Measurements from ENCODE around the gene LRRC45. TPM values are rescaled to one million over a fixed set of nuclear protein-coding genes. Genes with fewer than 3 reads are reported as not detected.

The LRRC45 gene
- total and polyA plus RNA-seq, 11 donors = 2.9 to 8.6 (median 5.6) TPM

DNA sequence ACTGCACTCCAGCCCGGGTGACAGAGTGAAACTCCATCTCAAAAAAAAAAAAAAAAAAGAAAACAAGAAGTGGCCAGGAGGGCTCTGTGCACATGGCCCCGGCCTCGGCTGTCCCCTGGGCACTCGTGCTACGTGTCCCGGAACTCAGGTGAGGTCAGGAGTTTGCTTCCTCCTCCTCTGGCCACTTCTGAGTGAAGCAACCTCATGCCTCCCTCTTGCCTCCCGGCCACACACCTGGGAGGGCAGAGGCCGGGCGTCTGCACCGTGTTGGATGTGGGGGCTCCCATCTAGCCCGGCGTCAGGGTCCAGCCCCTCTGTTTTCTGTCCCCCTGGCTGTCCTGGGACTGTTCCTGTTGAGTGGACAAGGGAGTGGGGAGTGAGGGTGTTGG lies 23.5 kb upstream of the LRRC45 start:
- 90 to 93% (median 93%) methylated on average over 10 to 12 of the region's 12 CpGs for WGBS, 4 donors
- intact Hi-C loops (cut with DNase I) = no loop called here
- Histone ChIP-seq H3K4me3 (no peak overlapping the region), H3K27ac (no peak overlapping the region), H3K9me3 (no peaks in the 10 kb centered on the region), H3K36me3 (peaks cover 0 to 15% (median 6%) of the 10 kb centered on the region in 9 donors), H3K4me1 (peaks cover 0 to 21% (median 9%) of the 10 kb centered on the region in 12 donors), H3K27me3 (no peaks in the 10 kb centered on the region)
- DNase-seq (no peak), ATAC-seq (no peak)
- TF ChIP-seq, protein P1, sequence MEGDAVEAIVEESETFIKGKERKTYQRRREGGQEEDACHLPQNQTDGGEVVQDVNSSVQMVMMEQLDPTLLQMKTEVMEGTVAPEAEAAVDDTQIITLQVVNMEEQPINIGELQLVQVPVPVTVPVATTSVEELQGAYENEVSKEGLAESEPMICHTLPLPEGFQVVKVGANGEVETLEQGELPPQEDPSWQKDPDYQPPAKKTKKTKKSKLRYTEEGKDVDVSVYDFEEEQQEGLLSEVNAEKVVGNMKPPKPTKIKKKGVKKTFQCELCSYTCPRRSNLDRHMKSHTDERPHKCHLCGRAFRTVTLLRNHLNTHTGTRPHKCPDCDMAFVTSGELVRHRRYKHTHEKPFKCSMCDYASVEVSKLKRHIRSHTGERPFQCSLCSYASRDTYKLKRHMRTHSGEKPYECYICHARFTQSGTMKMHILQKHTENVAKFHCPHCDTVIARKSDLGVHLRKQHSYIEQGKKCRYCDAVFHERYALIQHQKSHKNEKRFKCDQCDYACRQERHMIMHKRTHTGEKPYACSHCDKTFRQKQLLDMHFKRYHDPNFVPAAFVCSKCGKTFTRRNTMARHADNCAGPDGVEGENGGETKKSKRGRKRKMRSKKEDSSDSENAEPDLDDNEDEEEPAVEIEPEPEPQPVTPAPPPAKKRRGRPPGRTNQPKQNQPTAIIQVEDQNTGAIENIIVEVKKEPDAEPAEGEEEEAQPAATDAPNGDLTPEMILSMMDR (IDR thresholded peaks at IDR 0.05) = no peak
- TF ChIP-seq POLR2A (IDR thresholded peaks at IDR 0.05) = no peak

DNA sequence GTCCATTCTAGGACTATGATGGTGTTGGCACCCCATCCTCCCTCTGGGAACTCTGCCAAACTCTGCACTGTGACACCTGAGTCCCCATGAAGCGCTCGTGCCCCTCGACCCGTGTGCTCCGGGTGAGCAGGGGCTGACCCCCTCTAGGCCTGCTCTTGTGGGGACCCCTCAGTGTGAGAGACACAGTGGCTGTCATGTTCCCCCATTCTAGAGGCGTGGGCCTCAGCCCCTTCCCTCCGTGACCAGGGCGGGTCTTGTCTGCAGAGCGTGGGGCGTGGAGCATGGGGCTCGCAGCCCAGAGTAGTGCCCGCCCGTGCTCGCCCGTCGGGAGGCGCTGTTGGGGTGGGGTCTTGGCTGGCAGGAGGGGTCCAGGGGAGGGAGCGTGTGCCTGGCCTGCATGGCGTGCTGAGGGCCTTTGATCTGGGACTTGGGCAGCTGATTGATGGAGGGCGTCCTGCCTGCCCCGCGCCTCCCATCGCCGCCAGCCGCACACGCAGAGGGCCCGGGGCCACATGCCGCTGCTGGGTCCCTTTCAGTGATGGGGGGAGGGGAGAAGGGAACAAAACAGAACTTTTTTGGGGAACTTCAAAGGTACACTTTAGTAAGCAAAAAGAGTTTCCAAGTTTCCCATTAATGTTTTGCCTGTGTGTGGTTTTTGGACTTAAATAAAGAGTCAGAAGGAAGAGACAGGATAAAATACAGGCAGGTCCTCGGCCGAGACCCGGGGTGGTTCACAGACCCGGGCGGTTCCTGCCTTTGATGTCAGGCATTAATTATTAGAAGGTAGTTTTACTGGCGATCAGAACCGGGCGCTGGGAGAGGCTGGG lies 22.9 kb upstream of the LRRC45 start:
- 87 to 91% (median 90%) methylated on average over 29 to 36 of the region's 36 CpGs for WGBS, 4 donors
- Histone ChIP-seq H3K9me3 (no peaks in the 10 kb centered on the region), H3K4me3 (no peak overlapping the region), H3K4me1 (peaks cover 0 to 21% (median 9%) of the 10 kb centered on the region in 12 donors), H3K27ac (no peak overlapping the region), H3K36me3 (peaks cover 0 to 15% (median under 1%) of the 10 kb centered on the region in 9 donors), H3K27me3 (no peaks in the 10 kb centered on the region)
- TF ChIP-seq, protein P1 (IDR thresholded peaks at IDR 0.05) = no peak
- no peak for TF ChIP-seq POLR2A (IDR thresholded peaks at IDR 0.05)
- no peak for DNase-seq
- no peak for ATAC-seq
- intact Hi-C loops (cut with DNase I) = no loop called here

DNA sequence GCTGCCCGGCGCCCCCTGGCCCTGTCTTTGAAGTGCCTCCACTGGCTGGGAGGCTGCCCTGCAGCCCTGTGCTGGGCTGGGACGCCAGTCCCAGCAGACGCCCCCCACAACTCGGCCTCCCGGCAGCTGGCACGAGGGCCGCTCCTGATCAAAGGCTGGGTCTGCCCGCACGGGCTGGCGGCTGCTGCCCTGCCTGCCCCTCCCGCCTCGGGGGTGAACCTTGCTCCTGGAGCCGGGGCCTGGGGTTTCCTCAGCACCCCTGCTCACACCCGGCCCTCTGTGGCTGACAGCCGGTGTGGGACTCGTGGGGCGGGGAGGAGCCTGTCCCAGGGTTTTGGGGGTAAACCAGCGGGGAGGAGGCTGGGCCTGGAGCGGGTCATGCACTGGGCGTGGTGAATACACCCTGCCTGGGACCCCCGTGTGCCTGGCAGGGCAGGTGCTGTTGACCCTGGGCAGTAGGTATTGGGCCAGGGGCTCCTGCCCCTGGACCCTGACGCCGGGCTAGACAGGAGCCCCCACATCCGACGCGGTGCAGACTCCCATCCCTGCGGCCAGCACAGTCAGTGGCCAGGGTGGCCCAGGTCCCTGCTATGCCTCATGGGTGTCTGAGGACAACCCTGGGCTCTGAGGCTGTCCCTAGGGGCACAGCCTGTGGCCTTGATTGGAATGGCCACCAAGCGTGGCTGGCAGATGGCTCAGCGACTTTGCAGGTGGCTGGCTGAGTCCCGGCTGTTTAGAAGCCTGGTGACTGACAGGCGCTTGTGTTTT lies 22.1 kb upstream of the LRRC45 start:
- Histone ChIP-seq H3K4me3 (no peak overlapping the region), H3K4me1 (peaks cover 0 to 21% (median 11%) of the 10 kb centered on the region in 12 donors), H3K27ac (no peak overlapping the region), H3K9me3 (no peaks in the 10 kb centered on the region), H3K36me3 (peaks cover 0 to 9% (median 0%) of the 10 kb centered on the region in 9 donors), H3K27me3 (no peaks in the 10 kb centered on the region)
- no peak for ATAC-seq
- intact Hi-C loops (cut with DNase I) = no loop called here
- DNase-seq = no peak
- WGBS, 4 donors = 89 to 92% (median 91%) methylated on average over 6 to 32 of the region's 32 CpGs
- TF ChIP-seq, protein P1 (IDR thresholded peaks at IDR 0.05) = no peak
- TF ChIP-seq POLR2A (IDR thresholded peaks at IDR 0.05) = no peak

DNA sequence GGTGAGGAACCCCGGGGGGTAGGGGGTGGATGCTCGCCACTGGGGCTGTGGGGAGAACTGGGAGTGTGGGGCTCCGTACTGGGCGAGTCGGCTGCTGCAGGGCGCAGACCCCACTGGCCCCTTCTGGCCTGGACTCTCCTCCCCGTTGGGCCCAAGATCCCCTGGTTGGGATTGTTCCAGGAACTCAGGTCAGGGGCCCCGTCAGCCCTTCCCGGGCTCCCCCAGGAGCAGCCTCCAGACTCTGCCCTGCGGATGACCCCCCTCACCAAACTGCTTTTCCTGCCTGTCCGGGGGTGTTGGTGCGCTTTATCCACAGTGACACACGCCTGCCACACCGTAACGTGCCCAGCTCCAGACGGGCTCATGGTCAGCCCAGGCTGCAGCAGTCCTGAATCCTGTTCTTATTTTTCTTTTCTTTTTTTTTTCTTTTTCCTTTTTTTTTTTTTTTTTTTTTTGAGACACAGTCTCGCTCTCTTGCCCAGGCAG lies 21.5 kb upstream of the LRRC45 start:
- ATAC-seq = no peak
- peaks cover 0 to 6% (median 0%) of the 10 kb centered on the region in 9 donors for H3K36me3 ChIP-seq
- TF ChIP-seq POLR2A (IDR thresholded peaks at IDR 0.05) = no peak
- TF ChIP-seq, protein P1 (IDR thresholded peaks at IDR 0.05) = no peak
- no peak overlapping the region for H3K27ac ChIP-seq
- WGBS, 4 donors = 84 to 92% (median 88%) methylated on average over 17 of the region's 17 CpGs
- peaks cover 0 to 27% (median 17%) of the 10 kb centered on the region in 12 donors for H3K4me1 ChIP-seq
- intact Hi-C loops (cut with DNase I) = no loop called here
- no peaks in the 10 kb centered on the region for H3K9me3 ChIP-seq
- DNase-seq = no peak
- no peaks in the 10 kb centered on the region for H3K27me3 ChIP-seq
- H3K4me3 ChIP-seq = no peak overlapping the region

Measured in heart left ventricle (tissue), 16 donors.